DMS53 (cell line): ENCODE data around the gene KLF6.

Source experiments
- DNase-seq: peaks from one replicate; lab custom pipeline; 2025; lab: John Stamatoyannopoulos, UW

Gene KLF6

DNA sequence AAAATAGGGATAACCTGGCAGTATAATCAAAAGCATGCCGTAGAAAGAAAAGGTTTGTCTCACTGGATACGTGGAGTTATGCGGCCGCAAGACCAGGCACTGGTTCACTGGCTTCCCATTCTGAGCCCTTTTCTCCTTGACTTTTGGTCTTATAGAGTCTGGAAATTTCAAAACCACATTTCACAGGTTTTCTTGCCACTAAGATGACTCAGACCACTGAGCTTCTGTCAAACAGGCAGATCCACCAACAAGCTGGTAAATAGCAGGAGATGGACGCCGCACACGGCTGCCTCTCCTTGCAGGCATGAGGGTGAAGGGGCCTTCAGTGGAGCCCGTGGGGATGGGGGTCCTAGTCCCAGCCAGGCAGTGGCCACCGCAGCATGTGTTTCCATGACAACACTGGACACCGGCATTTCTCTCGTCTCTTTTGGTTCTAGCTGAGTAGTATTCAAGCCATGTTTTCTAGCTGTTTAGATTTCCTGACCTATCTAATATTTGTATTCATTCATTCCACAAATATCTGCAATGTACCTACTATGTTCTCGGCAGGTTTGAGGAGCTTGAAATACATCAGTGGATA lies 55.5 kb downstream of the KLF6 start:
- no peak for DNase-seq

DNA sequence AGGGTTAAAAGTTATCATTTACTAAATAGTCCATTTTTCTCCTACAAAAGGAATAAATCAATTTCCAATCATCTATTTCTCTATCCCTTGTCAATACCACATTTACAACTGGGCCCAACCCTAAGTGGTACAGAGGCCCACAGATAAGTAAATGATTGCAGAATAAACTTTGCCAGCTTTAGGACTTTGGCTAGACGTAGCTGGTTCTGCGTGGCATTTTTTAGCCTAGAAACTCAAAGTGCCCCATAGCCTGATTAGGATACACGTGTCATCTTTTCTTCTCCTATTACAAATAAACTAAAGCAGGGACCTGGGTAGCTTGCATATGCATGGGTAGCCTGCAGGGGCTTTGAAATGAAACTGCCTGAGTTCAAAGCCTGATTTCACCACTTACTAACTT lies 56.4 kb downstream of the KLF6 start:
- DNase-seq = no peak

DNA sequence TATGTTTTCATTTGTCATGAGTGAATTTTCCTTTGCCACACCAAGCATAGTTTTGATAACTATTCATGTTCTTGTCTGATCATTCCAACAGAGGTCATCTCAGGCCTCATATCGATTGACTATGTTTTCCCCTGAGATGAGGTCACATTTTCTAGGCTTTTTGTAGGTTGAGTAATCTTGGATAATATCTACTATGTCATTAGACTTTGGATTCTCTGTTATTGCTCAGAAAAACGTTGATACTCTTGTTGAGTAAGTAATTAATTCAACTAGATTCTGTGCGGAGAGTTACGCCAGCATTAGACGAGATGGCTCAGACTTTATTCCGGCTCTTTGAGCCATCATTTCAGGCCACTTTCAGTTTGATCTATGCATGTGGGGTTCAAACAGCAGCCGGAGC lies 57.7 kb downstream of the KLF6 start:
- no peak for DNase-seq
